GM21529 (cell line): ENCODE measurements around the gene PCDHGA8.
"Not testable (repeated sequence)": the region's sequence is repeated elsewhere in the genome, so short reads cannot be mapped to it uniquely, and the experiment has no call there.

Source experiments
- ATAC-seq: cut with Tn5 transposase; IDR thresholded peaks from one replicate; pipeline ENCODE4 v1.9.1; 2021; ENCODE audit not compliant: unreplicated experiment

Gene PCDHGA8

GRCh38 chr5:141369994-141370848 is 22.2 kb upstream of the PCDHGA8 start, which contains the start of gene PCDHGB3:
TSS of gene PCDHGB3 (plus strand) at chr5:141370242. CDS start at chr5:141370395, 153 bp downstream.
- ATAC-seq = peak; percentile 99

GRCh38 chr5:141371572-141372475 is 20.6 kb upstream of the PCDHGA8 start:
- no peak for ATAC-seq

GRCh38 chr5:141373673-141374317 is 18.6 kb upstream of the PCDHGA8 start, which contains the start of gene PCDHGA6:
TSS of gene PCDHGA6 (plus strand) at chr5:141373891. CDS start at chr5:141374084, 193 bp downstream.
- ATAC-seq = no peak

- no peak for ATAC-seq
Observed at GRCh38 chr5:141374627-141375026, 17.8 kb upstream of the PCDHGA8 start.

GRCh38 chr5:141375444-141376155 is 16.8 kb upstream of the PCDHGA8 start:
- not testable (repeated sequence) for ATAC-seq

- no peak for ATAC-seq
Observed at GRCh38 chr5:141382469-141383294, 9.8 kb upstream of the PCDHGA8 start, which contains the start of gene PCDHGA7. TSS of gene PCDHGA7 (plus strand) at chr5:141382742. CDS start at chr5:141382900, 158 bp downstream.

- no peak for ATAC-seq
Observed at GRCh38 chr5:141383345-141383744, 9.1 kb upstream of the PCDHGA8 start.

- ATAC-seq = no peak
Observed at GRCh38 chr5:141384471-141385267, 7.8 kb upstream of the PCDHGA8 start.

- peak; percentile 89 for ATAC-seq
Observed at GRCh38 chr5:141387557-141388311, 4.7 kb upstream of the PCDHGA8 start, which contains the start of gene PCDHGB4. TSS of gene PCDHGB4 (plus strand) at chr5:141387698. CDS start at chr5:141387885, 187 bp downstream.

- ATAC-seq = no peak
Observed at GRCh38 chr5:141388661-141389060, 3.8 kb upstream of the PCDHGA8 start.

GRCh38 chr5:141389153-141390042 is 3.0 kb upstream of the PCDHGA8 start:
- no peak for ATAC-seq

GRCh38 chr5:141393267-141393666 is 834 bp downstream of the PCDHGA8 start:
- no peak for ATAC-seq

GRCh38 chr5:141394401-141395187 is 2.2 kb downstream of the PCDHGA8 start:
- ATAC-seq = not testable (repeated sequence)

GRCh38 chr5:141397756-141398551 is 5.5 kb downstream of the PCDHGA8 start, which contains the start of gene PCDHGB5:
TSS of gene PCDHGB5 (plus strand) at chr5:141397947. CDS start at chr5:141398128, 181 bp downstream.
- ATAC-seq = peak; percentile 94

GRCh38 chr5:141398608-141399007 is 6.2 kb downstream of the PCDHGA8 start:
- ATAC-seq = no peak
